CD4-positive, alpha-beta T cell treated with Interleukin-17A for 4 hours (primary cell): ENCODE measurements around the gene ELFN1.
A peak's percentile ranks its signal among the peaks of the same experiment; 100 is the strongest.

ENCODE experiments used
- DNase-seq: peaks from one replicate; pipeline ENCODE4 v3.0.0-alpha.2; 2020; ENCODE audit warnings: mixed read lengths

The ELFN1 gene

GRCh38 chr7:1729773-1730172 lies 59.7 kb downstream of the ELFN1 start:
- no peak for DNase-seq

DNA sequence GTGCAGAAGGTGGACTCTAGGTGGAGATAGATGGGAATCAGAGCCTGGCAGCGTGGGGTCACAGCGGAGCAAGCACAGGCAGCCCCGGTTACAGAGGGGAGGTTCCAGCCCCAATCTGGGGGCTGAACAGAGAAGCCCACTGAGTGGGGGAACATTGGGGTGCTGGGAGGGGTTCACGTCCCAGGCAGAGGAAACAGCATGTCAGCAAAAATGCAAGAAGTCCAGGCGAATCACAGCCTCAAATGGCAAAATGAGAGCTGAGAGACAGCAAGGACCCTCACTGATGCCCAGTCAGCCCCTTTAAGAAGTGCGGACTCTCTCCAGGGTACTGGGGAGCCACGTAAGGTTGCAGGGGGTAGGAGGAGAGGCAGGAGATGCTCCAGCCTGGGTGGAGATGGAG lies 62.0 kb downstream of the ELFN1 start:
- no peak for DNase-seq

DNA sequence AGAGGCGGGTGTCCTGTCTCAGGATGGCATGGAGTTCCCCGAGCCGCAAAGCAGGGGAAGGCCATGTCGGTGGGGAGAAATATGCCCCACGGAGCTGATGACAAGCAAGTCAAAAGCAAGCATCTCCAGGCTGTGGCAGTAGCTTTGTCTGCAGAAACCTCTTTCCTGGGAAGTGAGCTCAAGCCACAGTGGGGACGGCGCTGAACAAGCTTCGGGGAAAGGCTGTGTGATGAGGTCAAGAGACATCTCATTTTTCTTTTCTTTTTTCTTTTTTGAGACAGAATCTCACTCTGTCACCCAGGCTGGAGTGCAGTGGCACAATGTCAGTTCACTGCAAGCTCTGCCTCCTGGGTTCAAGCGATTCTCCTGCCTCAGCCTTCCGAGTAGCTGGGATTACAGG lies 62.6 kb downstream of the ELFN1 start:
- DNase-seq, result no peak

DNA sequence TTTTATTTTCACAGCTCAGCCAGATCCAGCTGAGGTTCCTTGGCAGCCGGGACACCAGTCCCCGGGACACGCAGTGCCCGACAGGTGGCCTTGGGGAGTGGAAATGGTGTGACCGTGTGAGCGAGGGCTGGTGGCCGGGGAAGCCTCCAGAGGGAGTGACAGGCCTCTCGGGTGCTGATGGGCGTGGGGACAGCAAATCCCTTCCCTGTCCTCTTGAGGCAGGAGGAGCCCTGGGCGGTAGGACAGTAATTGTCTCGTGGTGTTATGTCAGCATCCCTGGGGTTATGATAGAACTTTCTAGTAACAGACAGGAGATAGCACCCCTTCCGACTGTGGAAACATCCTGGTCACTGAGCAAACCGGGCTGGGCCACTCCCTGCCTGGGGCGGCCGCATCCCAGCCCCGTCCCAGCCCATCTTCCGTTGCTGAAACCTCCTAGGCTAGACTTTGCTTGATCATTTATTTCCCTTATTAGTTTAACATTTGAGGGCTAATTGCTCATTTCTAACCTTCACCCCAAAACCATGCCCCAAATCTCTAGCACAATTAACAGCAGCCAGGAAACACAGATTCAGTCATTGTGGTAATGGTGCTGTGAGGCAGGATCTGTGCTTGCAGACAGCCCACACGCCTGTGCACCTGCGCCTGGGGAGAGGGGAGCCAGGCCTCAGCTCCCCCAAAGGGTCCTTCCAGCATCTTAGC lies 63.3 kb downstream of the ELFN1 start:
- no peak for DNase-seq

DNA sequence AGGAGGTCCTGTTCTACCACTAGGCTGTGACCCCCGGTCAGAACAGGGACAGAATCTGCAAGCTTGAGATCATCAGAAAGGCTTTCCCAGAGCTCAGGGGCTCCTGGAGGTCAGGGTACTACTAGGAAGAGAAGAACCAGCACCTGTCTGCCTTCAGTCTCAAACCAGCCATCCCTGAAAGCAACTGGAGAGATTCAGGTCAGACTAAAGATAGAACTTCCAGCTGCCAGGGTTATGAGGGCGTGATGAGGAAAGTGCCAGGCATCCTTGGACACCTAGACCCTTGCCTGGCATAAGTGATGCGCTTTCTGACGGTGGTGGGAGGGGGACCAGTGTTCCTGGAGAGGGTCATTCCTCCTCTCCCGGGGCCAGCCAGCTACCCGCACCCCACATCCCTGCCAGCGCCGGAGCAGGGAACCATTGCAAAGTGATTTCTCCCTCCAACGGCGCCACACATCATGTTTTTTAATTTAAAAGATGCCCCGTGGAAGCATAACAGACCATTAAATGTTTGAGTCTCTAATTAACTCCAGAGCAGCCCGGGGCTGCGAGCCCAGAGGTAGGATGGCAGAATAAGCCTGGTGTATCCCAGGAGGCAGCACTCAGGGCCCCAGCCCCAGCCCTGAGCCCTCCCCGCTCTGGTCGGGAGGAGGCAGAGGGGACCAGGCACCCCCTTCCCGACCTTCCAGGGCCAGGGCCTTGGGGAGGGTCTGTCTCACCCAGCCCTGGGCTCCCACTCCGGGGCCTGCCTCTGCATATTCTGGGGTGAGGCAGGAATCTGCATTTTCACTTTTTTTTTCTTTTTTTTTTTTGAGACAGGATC lies 64.0 kb downstream of the ELFN1 start:
- DNase-seq, result no peak

- DNase-seq, result no peak
Measured at GRCh38 chr7:1735262-1735661, 65.2 kb downstream of the ELFN1 start.

GRCh38 chr7:1735806-1736483 lies 65.9 kb downstream of the ELFN1 start:
- no peak for DNase-seq

- no peak for DNase-seq
Measured at GRCh38 chr7:1736484-1736817, 66.4 kb downstream of the ELFN1 start.

- no peak for DNase-seq
Measured at GRCh38 chr7:1736830-1737229, 66.8 kb downstream of the ELFN1 start.

DNA sequence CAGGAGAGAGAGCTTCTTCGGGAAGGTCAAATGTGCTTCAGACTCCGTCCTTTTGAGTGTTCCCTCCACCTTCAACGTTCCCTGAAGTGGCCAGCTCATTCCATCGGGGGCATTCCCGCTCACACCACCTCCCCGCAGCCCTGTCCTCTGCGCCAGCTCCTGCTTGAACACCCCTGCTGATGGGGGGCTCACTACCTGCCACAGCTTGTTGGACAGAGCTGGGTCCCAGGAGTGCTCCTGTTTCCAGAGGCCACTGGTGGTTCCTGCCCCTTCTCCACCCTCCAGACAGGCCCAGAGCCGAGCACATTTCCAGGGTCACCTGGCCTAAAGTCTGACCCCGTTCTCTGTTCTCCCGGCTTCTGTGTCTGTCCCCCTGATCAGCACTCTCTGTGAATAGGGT lies 67.4 kb downstream of the ELFN1 start:
- DNase-seq, result no peak

DNA sequence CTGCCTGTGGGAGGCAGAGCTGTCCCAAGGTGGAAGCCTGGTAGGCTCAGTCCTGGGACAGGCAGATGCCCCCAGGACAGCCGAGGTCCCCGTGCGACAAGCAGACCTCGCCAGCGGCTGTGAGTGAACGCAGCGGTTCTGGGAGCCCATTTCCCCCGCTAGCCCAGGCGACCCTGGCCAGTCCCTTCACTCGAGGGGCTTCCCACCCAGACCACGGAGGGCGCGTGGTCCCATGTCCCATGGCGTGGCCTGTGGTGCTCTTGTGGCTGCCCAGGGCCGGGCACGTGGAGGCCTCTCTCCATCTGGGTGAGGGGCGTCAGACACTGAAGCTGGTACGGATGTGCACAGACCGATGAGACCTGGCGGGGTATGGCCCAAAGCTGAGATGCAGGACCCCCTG lies 67.9 kb downstream of the ELFN1 start:
- DNase-seq, result no peak

- no peak for DNase-seq
Measured at GRCh38 chr7:1738511-1738910, 68.4 kb downstream of the ELFN1 start.

GRCh38 chr7:1738956-1739355 lies 68.9 kb downstream of the ELFN1 start:
- no peak for DNase-seq

DNA sequence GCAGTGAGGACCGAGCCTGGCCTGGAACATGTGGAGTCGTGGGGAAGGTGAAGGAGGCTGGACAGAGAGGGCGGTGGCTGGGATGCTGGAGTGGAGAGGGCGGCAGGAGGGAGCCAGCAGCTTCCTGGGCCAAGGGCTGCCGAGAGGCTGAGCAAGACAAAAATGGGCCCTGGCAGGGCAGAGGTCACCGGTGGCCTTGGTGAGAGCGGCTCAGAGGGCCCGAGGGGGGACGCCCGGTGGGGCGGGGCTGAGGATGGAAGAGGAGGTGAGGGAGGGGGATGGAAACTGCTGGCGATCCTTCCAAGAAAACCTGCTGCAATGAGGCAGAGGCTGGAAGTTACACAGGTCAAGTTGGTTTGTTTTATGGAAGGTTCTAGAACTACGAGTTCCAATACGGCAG lies 69.5 kb downstream of the ELFN1 start:
- DNase-seq, result no peak

- no peak for DNase-seq
Measured at GRCh38 chr7:1740214-1740613, 70.1 kb downstream of the ELFN1 start.

- no peak for DNase-seq
Measured at GRCh38 chr7:1741246-1741645, 71.2 kb downstream of the ELFN1 start.

- no peak for DNase-seq
Measured at GRCh38 chr7:1741751-1742554, 71.9 kb downstream of the ELFN1 start.

DNA sequence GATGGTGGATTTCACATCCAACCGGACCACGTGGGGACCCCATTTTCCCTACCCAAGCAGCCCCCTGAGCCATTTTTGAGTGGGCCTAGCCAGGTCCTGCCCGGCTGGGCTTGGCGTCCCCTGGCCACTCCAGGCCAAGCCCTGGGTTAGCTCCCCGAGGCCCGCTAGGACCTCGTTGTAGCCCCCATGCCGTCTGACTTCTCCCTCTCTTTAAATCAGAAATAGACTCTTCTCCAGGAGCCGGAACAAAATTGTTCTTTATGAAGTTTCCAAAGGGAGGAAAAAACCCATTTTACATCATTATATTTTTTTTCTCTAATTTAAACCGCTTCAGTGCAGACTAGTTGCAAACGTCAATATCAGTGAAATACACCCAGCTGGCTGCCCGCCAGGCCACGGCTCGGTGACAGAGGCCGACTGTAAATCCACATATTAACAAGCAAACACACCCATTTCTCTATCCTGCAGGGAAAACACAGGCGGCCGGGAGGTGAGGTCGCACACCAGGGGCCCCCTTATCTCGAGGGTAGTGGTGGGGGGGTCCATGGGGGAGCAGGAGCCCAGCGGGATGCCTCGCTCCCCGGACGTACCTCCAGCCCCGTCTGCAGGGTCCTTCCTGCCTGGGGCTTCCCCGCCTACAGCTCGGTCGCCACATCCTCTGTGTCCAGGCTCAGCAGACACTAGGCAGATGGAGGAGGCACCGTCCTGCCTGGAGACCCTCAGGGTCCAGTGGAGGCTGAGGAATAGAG lies 72.7 kb downstream of the ELFN1 start:
- peak; percentile 49 for DNase-seq

DNA sequence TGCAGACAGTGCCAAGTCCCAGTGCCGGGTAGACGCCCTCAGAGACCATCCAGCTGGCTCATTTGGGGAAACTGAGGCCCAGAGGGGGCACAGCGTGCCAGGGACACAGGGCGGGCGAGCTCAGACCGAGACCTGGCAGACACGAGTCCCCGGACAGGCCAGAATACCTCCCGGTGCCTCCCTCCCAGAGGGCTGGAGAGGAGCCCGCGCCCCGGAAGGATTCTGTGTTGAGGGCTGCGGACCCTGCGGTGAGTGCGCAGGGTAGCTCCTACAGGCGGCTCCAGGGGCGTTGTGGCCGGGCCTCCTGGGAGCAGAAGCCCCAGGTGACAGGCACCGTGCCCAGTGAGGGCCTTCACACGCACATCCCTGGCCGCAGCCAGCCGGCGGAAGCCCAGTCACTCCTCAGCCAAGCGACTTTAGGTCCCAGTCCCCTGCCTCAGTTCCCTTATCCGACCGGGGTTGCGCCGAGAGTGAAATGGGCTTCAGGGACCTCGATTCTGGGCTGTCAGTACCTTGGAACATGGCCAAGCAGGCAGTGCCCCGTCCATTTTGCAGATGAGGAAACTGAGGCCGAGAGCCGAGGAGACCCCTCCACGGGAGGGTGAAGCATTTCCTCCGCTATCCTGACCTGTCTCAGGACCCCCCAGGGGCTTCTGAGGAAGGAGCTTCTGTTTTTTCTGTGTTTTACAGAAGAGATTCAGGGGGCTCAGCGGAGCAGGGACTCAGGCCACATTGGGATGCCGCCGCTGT lies 73.6 kb downstream of the ELFN1 start:
- no peak for DNase-seq

DNA sequence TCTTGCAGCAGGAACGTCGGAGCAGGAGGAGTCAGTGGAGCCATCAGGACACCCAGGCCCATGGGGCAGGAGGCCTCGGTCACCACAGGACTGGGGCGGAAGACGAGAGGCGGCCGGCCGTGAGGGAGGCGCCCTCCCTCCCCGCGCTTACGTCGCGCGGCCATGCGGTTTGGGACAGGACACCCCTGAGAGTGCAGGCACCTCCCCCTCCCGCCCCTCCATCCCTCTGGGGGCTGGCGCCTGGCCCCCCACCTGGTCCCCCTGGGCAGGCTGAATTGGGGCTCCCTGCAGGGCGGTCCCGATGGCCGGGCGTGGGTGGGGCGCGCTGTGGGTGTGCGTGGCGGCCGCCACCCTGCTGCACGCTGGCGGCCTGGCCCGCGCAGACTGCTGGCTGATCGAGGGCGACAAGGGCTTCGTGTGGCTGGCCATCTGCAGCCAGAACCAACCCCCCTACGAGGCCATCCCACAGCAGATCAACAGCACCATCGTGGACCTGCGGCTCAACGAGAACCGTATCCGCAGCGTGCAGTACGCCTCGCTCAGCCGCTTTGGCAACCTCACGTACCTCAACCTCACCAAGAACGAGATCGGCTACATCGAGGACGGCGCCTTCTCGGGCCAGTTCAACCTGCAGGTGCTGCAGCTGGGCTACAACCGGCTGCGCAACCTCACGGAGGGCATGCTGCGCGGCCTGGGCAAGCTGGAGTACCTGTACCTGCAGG lies 74.4 kb downstream of the ELFN1 start:
- no peak for DNase-seq

DNA sequence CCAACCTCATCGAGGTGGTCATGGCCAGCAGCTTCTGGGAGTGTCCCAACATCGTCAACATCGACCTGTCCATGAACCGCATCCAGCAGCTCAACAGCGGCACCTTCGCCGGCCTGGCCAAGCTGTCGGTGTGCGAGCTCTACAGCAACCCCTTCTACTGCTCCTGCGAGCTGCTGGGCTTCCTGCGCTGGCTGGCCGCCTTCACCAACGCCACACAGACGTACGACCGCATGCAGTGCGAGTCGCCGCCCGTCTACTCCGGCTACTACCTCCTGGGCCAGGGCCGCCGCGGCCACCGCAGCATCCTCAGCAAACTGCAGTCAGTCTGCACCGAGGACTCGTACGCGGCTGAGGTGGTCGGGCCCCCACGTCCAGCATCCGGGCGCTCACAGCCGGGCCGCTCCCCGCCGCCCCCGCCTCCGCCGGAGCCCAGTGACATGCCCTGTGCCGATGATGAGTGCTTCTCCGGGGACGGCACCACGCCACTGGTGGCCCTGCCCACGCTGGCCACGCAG lies 75.0 kb downstream of the ELFN1 start:
- no peak for DNase-seq
